Caco-2 (cell line): ENCODE data around the gene HTR1D. TPM values are rescaled to one million over a fixed set of nuclear protein-coding genes. Genes with fewer than 3 reads are reported as not detected.

Source experiments
- BruUV-seq: library from RNA; stranded (reverse); fragments of 400-500 nt; replicated peaks from 2 replicates; lab custom pipeline; 2021; lab: Mats Ljungman, UMichigan
- CTCF ChIA-PET: fragments of 300-600 bp; sonication (Branson Sonifier 250); formaldehyde crosslinking; loops from one replicate; lab custom pipeline; 2022; ENCODE audit warnings: antibody characterized with exemption; lab: Charles Lee
- POLR2A ChIA-PET: fragments of 300-600 bp; sonication (Branson Sonifier 250); formaldehyde crosslinking; loops from one replicate; lab custom pipeline; 2022; ENCODE audit warnings: antibody characterized with exemption; lab: Charles Lee
- DNase-seq, 2 experiments: peaks; one replicate each; pipeline versions ENCODE4 v3.0.0 to v3.0.0-alpha.2; 2020 to 2022
- H3K27me3 ChIP-seq: replicated peaks from 2 replicates; pipeline ENCODE4 v1.6.0; 2011; ENCODE audit warnings: low read length; ENCODE audit not compliant: control insufficient read depth, insufficient read depth
- H3K36me3 ChIP-seq: 2 replicates; pipeline ENCODE4 v1.5.1; 2011; ENCODE audit warnings: low read length; ENCODE audit not compliant: control insufficient read depth, insufficient read depth
- H3K4me1 ChIP-seq: fragments of 250-450 bp; sonication (Bioruptor Pico); 2 replicates; pipeline ENCODE4 v1.5.1; 2020; ENCODE audit warnings: mild to moderate bottlenecking
- H3K4me3 ChIP-seq: 2 replicates; pipeline ENCODE4 v1.5.1; 2011; ENCODE audit warnings: low read depth, mild to moderate bottlenecking, control low read depth, low read length
- H3K9me3 ChIP-seq: fragments of 250-450 bp; sonication (Bioruptor Pico); 2 replicates; pipeline ENCODE4 v1.5.1; 2020; ENCODE audit warnings: mild to moderate bottlenecking, moderate library complexity
- H3K27ac Mint-ChIP-seq: one replicate; pipeline ENCODE4 v1.8.0; 2022; ENCODE audit warnings: mixed read lengths; ENCODE audit not compliant: unreplicated experiment
- H3K27me3 Mint-ChIP-seq: one replicate; pipeline ENCODE4 v1.8.0; 2022; ENCODE audit warnings: mixed read lengths; ENCODE audit not compliant: insufficient read depth, unreplicated experiment
- H3K36me3 Mint-ChIP-seq: one replicate; pipeline ENCODE4 v1.8.0; 2022; ENCODE audit warnings: mild to moderate bottlenecking, mixed read lengths; ENCODE audit not compliant: insufficient read depth, unreplicated experiment
- H3K4me1 Mint-ChIP-seq: one replicate; pipeline ENCODE4 v1.8.0; 2022; ENCODE audit warnings: low read depth, mixed read lengths; ENCODE audit not compliant: unreplicated experiment
- H3K4me3 Mint-ChIP-seq: one replicate; pipeline ENCODE4 v1.8.0; 2022; ENCODE audit warnings: mild to moderate bottlenecking, moderate library complexity, mixed read lengths; ENCODE audit not compliant: unreplicated experiment
- H3K9me3 Mint-ChIP-seq: one replicate; pipeline ENCODE4 v1.8.0; 2022; ENCODE audit warnings: mixed read lengths; ENCODE audit not compliant: unreplicated experiment
- intact Hi-C: fragments of 100-400 bp; cut with micrococcal nuclease; formaldehyde crosslinking; loops from one replicate; pipeline ENCODE4 v1.10.0; 2022; ENCODE audit not compliant: unreplicated experiment
- total RNA-seq: library from RNA; stranded (reverse); gene quantifications from 2 replicates; pipeline ENCODE4 v1.2.3, GENCODE V29; 2022
- TF ChIP-seq, protein P1 (sequence below), 2 experiments: fragments of 200-600 bp in 1 of 2; IDR thresholded peaks; 1 replicate in 1 of 2; 2 replicates in 1 of 2; pipeline versions ENCODE4 v1.5.1 to v1.8.0; 2011 to 2022; ENCODE audit warnings: antibody characterized with exemption in 1 of 2, control low read depth in 1 of 2, inconsistent platforms in 1 of 2, low read depth in 1 of 2, low read length in 1 of 2, mild to moderate bottlenecking in 1 of 2, moderate library complexity in 1 of 2; ENCODE audit not compliant: insufficient read depth in 1 of 2, severe bottlenecking in 1 of 2, unreplicated experiment in 1 of 2

The HTR1D gene
- total RNA-seq, 1 experiment from 2014 or later: 8.7 TPM

GRCh38 chr1:23167353-23168078 lies 49.8 kb downstream of the HTR1D start:
- peaks cover 4% of the 10 kb centered on the region; the same call in 1 of the 2 replicates for H3K4me1 ChIP-seq
- ChIA-PET POLR2A (interaction anchor here (0.6 kb wide), 1 partner anchor 64 kb away, joined by 3 read pairs; no protein-coding TSS in a partner anchor), CTCF (interaction anchor here (0.6 to 1.2 kb wide), 2 partner anchors 17 to 181 kb away, joined by 8 to 11 read pairs; no protein-coding TSS in a partner anchor)
- TF ChIP-seq, protein P1, sequence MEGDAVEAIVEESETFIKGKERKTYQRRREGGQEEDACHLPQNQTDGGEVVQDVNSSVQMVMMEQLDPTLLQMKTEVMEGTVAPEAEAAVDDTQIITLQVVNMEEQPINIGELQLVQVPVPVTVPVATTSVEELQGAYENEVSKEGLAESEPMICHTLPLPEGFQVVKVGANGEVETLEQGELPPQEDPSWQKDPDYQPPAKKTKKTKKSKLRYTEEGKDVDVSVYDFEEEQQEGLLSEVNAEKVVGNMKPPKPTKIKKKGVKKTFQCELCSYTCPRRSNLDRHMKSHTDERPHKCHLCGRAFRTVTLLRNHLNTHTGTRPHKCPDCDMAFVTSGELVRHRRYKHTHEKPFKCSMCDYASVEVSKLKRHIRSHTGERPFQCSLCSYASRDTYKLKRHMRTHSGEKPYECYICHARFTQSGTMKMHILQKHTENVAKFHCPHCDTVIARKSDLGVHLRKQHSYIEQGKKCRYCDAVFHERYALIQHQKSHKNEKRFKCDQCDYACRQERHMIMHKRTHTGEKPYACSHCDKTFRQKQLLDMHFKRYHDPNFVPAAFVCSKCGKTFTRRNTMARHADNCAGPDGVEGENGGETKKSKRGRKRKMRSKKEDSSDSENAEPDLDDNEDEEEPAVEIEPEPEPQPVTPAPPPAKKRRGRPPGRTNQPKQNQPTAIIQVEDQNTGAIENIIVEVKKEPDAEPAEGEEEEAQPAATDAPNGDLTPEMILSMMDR (IDR thresholded peaks at IDR 0.05; ENCODE audit: insufficient read depth in 1 of 2, low read depth in 1 of 2, low read length in 1 of 2, severe bottlenecking in 1 of 2, unreplicated experiment in 1 of 2): no peak
- H3K36me3 ChIP-seq: no peaks in the 10 kb centered on the region
- Mint-ChIP-seq H3K4me1 (peaks cover 10% of the 10 kb centered on the region), H3K27ac (peak overlapping the region; percentile 55), H3K9me3 (no peaks in the 10 kb centered on the region), H3K36me3 (peaks cover 9% of the 10 kb centered on the region), H3K27me3 (no peaks in the 10 kb centered on the region), H3K4me3 (peak overlapping the region; percentile 99)
- H3K4me3 ChIP-seq: peak overlapping the region; percentile 68
- no peaks in the 10 kb centered on the region for H3K9me3 ChIP-seq
- BruUV-seq: no TSS peak
- no peaks in the 10 kb centered on the region for H3K27me3 ChIP-seq
- peak; percentile 59 to 63 for DNase-seq
- intact Hi-C loops: loop anchor here (5.0 kb wide), 2 partner anchors 45 to 150 kb away; partner anchors contain the start of genes KDM1A and TEX46

- ChIA-PET POLR2A (interaction anchor here (0.6 kb wide), 1 partner anchor 64 kb away, joined by 3 read pairs; no protein-coding TSS in a partner anchor), CTCF (interaction anchor here (0.6 to 1.2 kb wide), 2 partner anchors 18 to 180 kb away, joined by 8 to 11 read pairs; no protein-coding TSS in a partner anchor)
- peaks cover 9% of the 10 kb centered on the region for H3K36me3 Mint-ChIP-seq
- TF ChIP-seq, protein P1 (IDR thresholded peaks at IDR 0.05; ENCODE audit: insufficient read depth in 1 of 2, low read depth in 1 of 2, low read length in 1 of 2, severe bottlenecking in 1 of 2, unreplicated experiment in 1 of 2): no peak
- peaks cover 4% of the 10 kb centered on the region; the same call in 1 of the 2 replicates for H3K4me1 ChIP-seq
- H3K4me3 Mint-ChIP-seq: peak overlapping the region; percentile 99
- intact Hi-C loops: loop anchor here (5.0 kb wide), 2 partner anchors 45 to 150 kb away; partner anchors contain the start of genes KDM1A and TEX46
- peak overlapping the region; percentile 55 for H3K27ac Mint-ChIP-seq
- BruUV-seq: no TSS peak
- H3K4me1 Mint-ChIP-seq: peaks cover 10% of the 10 kb centered on the region
- H3K4me3 ChIP-seq: peak overlapping the region; percentile 68
- DNase-seq: no peak
- no peaks in the 10 kb centered on the region for H3K27me3 Mint-ChIP-seq
- H3K9me3 Mint-ChIP-seq: no peaks in the 10 kb centered on the region
- H3K27me3 ChIP-seq: no peaks in the 10 kb centered on the region
- H3K36me3 ChIP-seq: no peaks in the 10 kb centered on the region
- no peaks in the 10 kb centered on the region for H3K9me3 ChIP-seq
Measured at GRCh38 chr1:23166854-23167253, 50.4 kb downstream of the HTR1D start.

DNA sequence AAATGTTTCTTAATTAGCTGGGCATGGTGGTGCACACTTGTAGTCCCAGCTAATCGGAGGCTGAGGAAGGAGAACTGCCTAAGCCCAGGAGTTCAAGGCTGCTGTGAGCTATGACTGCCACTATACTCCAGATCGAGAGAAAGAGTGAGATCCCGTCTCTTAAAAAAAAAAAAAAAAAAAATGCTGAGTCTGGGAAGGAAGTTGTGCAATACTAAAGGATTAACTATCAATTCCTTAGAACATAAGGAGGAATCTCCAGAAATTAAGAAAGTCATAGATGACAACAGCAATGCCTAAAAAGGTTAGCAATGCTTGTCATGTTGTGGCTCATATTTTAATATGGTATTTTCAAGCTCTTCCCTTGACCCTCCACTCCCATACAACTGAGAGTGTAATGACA lies 53.9 kb downstream of the HTR1D start:
- no peaks in the 10 kb centered on the region for H3K27me3 ChIP-seq
- CTCF ChIA-PET: interaction anchor here (0.6 kb wide), 1 partner anchor 63 kb away, joined by 4 read pairs; no protein-coding TSS in a partner anchor
- no peaks in the 10 kb centered on the region for H3K36me3 ChIP-seq
- POLR2A ChIA-PET: interaction anchor here (0.7 kb wide), 1 partner anchor 64 kb away, joined by 3 read pairs; no protein-coding TSS in a partner anchor
- no TSS peak for BruUV-seq
- Mint-ChIP-seq H3K4me3 (no peak overlapping the region), H3K4me1 (peaks cover 10% of the 10 kb centered on the region), H3K27ac (no peak overlapping the region), H3K27me3 (no peaks in the 10 kb centered on the region), H3K36me3 (peaks cover 9% of the 10 kb centered on the region), H3K9me3 (no peaks in the 10 kb centered on the region)
- peaks cover 4% of the 10 kb centered on the region; the same call in 1 of the 2 replicates for H3K4me1 ChIP-seq
- H3K9me3 ChIP-seq: no peaks in the 10 kb centered on the region
- TF ChIP-seq, protein P1 (IDR thresholded peaks at IDR 0.05; ENCODE audit: insufficient read depth in 1 of 2, low read depth in 1 of 2, low read length in 1 of 2, severe bottlenecking in 1 of 2, unreplicated experiment in 1 of 2): no peak
- intact Hi-C loops: no loop called here
- H3K4me3 ChIP-seq: no peak overlapping the region
- DNase-seq: no peak
